Loucy (cell line): ENCODE data around the gene TMEM170A.

Experiments
- H2AFZ ChIP-seq: fragments of 200-600 bp; sonication (generic); 2 replicates; pipeline ENCODE4 v1.6.0; 2016; ENCODE audit warnings: antibody characterized with exemption, mild to moderate bottlenecking, low read length, moderate library complexity
- H3F3A ChIP-seq: fragments of 200-600 bp; 2 replicates; pipeline ENCODE4 v1.6.0; 2016; ENCODE audit warnings: antibody characterized with exemption, low read depth, mild to moderate bottlenecking
- H3K27me3 ChIP-seq: fragments of 200-600 bp; sonication (generic); 2 replicates; pipeline ENCODE4 v1.6.1; 2014; ENCODE audit warnings: low read length, mild to moderate bottlenecking; ENCODE audit not compliant: insufficient read depth, poor library complexity, severe bottlenecking
- H3K36me3 ChIP-seq: fragments of 200-600 bp; sonication (generic); 2 replicates; pipeline ENCODE4 v1.6.1; 2016; ENCODE audit warnings: low read length; ENCODE audit not compliant: insufficient read depth
- H3K4me1 ChIP-seq: fragments of 200-600 bp; sonication (generic); 2 replicates; pipeline ENCODE4 v1.5.1; 2014; ENCODE audit warnings: low read length, mild to moderate bottlenecking; ENCODE audit not compliant: insufficient read depth, poor library complexity, severe bottlenecking
- H3K4me2 ChIP-seq: fragments of 200-600 bp; sonication (generic); 2 replicates; pipeline ENCODE4 v1.6.0; 2014; ENCODE audit warnings: antibody characterized with exemption, low read length, low read depth, mild to moderate bottlenecking; ENCODE audit not compliant: poor library complexity, severe bottlenecking
- H3K4me3 ChIP-seq: fragments of 200-600 bp; sonication (generic); 2 replicates; pipeline ENCODE4 v1.5.1; 2014; ENCODE audit warnings: low read length, mild to moderate bottlenecking, mixed read lengths; ENCODE audit not compliant: poor library complexity, severe bottlenecking
- H3K79me2 ChIP-seq: fragments of 200-600 bp; sonication (generic); 2 replicates; pipeline ENCODE4 v1.6.1; 2014; ENCODE audit warnings: low read length; ENCODE audit not compliant: insufficient read depth
- H3K9ac ChIP-seq: fragments of 200-600 bp; sonication (generic); 2 replicates; pipeline ENCODE4 v1.6.0; 2014; ENCODE audit warnings: mild to moderate bottlenecking, low read depth, low read length, moderate library complexity; ENCODE audit not compliant: poor library complexity, severe bottlenecking
- H3K9me2 ChIP-seq: fragments of 200-600 bp; sonication (generic); replicated peaks from 2 replicates; pipeline ENCODE4 v1.6.1; 2016; ENCODE audit warnings: low read depth, low read length, mixed read lengths
- H3K9me3 ChIP-seq: fragments of 200-600 bp; sonication (generic); 2 replicates; pipeline ENCODE4 v1.6.1; 2014; ENCODE audit warnings: mild to moderate bottlenecking, antibody characterized with exemption, low read length, low read depth; ENCODE audit not compliant: insufficient read depth
- H4K20me1 ChIP-seq: fragments of 200-600 bp; sonication (generic); 2 replicates; pipeline ENCODE4 v1.6.0; 2014; ENCODE audit warnings: antibody characterized with exemption, low read length, mild to moderate bottlenecking; ENCODE audit not compliant: insufficient read depth, poor library complexity, severe bottlenecking
- EZH2phosphoT487 ChIP-seq: fragments of 200-600 bp; IDR thresholded peaks from 2 replicates; pipeline ENCODE4 v1.6.1; 2018; ENCODE audit warnings: antibody characterized with exemption, mild to moderate bottlenecking, moderate library complexity, borderline replicate concordance
- TF ChIP-seq, protein P1 (sequence below): fragments of 200-600 bp; sonication (generic); conservative IDR thresholded peaks from 2 replicates; pipeline ENCODE4 v1.5.1; 2014; ENCODE audit warnings: mild to moderate bottlenecking, antibody characterized with exemption, low read length

TMEM170A gene

DNA sequence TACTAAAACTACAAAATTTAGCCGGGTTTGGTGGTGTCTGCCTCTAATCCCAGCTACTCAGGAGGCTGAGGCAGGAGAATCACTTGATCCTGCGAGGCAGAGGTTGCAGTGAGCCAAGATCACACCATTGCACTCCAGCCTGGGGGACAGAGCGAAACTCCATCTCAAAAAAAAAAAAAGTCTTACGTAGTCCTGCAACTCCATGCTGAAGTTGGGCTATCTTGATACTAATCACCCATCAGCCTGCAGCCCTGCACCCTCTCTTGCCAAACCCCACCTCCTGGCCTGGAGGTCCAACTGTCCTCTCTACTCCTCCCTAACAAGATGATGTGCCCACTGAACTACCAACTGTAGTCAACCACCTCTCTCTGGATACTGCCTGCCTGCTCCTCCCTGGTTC lies 4.8 kb downstream of the TMEM170A start:
- Histone ChIP-seq H3F3A (no peaks in the 10 kb centered on the region), H4K20me1 (peaks cover 70% of the 10 kb centered on the region), H3K36me3 (no peaks in the 10 kb centered on the region), H3K4me2 (peak overlapping the region; percentile 76), H3K4me1 (peaks cover 34% of the 10 kb centered on the region), H2AFZ (no peak overlapping the region), H3K9me2 (no peaks in the 10 kb centered on the region), H3K9ac (no peak overlapping the region), H3K9me3 (no peaks in the 10 kb centered on the region), H3K4me3 (no peak overlapping the region), H3K27me3 (no peaks in the 10 kb centered on the region), H3K79me2 (peaks cover 86% of the 10 kb centered on the region)
- TF ChIP-seq, protein P1, sequence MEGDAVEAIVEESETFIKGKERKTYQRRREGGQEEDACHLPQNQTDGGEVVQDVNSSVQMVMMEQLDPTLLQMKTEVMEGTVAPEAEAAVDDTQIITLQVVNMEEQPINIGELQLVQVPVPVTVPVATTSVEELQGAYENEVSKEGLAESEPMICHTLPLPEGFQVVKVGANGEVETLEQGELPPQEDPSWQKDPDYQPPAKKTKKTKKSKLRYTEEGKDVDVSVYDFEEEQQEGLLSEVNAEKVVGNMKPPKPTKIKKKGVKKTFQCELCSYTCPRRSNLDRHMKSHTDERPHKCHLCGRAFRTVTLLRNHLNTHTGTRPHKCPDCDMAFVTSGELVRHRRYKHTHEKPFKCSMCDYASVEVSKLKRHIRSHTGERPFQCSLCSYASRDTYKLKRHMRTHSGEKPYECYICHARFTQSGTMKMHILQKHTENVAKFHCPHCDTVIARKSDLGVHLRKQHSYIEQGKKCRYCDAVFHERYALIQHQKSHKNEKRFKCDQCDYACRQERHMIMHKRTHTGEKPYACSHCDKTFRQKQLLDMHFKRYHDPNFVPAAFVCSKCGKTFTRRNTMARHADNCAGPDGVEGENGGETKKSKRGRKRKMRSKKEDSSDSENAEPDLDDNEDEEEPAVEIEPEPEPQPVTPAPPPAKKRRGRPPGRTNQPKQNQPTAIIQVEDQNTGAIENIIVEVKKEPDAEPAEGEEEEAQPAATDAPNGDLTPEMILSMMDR, result no peak
- TF ChIP-seq EZH2phosphoT487, result no peak

DNA sequence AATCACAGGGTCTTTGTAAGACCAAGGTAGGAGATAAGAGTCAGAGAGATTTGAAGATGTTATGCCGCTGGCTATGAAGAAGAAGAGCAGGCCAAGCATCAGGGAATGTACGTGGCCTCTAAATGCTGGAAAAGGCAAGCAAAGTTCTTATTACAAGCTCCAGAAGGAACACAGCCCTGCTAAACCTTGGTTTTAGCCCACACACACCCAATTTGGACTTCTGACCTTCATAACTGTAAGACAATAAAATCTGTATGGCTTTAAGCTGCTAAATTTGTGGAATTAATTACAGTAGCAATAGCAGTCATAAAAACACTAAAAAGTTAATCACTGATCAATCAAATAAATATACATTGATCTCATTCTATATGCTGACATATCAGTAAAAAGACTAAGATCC lies 6.0 kb downstream of the TMEM170A start:
- Histone ChIP-seq H3K36me3 (no peaks in the 10 kb centered on the region), H3K79me2 (peaks cover 93% of the 10 kb centered on the region), H3K4me1 (peaks cover 34% of the 10 kb centered on the region), H2AFZ (no peak overlapping the region), H3K4me3 (no peak overlapping the region), H3K4me2 (no peak overlapping the region), H3K9ac (no peak overlapping the region), H3K9me3 (no peaks in the 10 kb centered on the region), H3K27me3 (no peaks in the 10 kb centered on the region), H3K9me2 (no peaks in the 10 kb centered on the region), H3F3A (no peaks in the 10 kb centered on the region), H4K20me1 (peaks cover 71% of the 10 kb centered on the region)
- TF ChIP-seq, protein P1, result no peak
- TF ChIP-seq EZH2phosphoT487, result no peak

DNA sequence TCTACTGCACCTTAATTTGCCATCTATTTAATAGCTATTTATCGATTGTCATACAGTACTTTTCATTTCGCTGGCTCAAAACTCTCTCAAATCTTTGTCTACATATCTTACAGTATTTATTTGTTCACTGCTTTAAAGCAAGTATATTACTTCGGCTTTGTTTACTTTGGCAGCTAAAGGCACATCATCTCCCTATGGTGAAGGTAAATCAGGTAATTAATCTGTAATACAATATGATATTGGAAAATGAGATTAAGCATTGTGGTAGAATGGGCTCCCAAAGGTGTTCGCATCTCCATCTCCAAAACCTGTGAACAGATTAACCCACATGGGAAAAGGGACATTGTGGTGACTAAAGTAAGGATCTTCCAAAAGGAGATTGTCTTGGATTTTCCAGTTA lies 6.5 kb downstream of the TMEM170A start:
- no peaks in the 10 kb centered on the region for H3K27me3 ChIP-seq
- H3K9me2 ChIP-seq, result no peaks in the 10 kb centered on the region
- no peak overlapping the region for H2AFZ ChIP-seq
- H3K9ac ChIP-seq, result no peak overlapping the region
- no peaks in the 10 kb centered on the region for H3F3A ChIP-seq
- no peak overlapping the region for H3K4me3 ChIP-seq
- TF ChIP-seq EZH2phosphoT487, result no peak
- TF ChIP-seq, protein P1, result no peak
- H3K4me1 ChIP-seq, result peaks cover 34% of the 10 kb centered on the region
- H3K9me3 ChIP-seq, result no peaks in the 10 kb centered on the region
- peaks cover 93% of the 10 kb centered on the region for H3K79me2 ChIP-seq
- peaks cover 70% of the 10 kb centered on the region for H4K20me1 ChIP-seq
- no peaks in the 10 kb centered on the region for H3K36me3 ChIP-seq
- H3K4me2 ChIP-seq, result no peak overlapping the region
